Lower leg skin (tissue), 4 donors: Measurements from ENCODE around the gene TMEFF1. TPM values are rescaled to one million over a fixed set of nuclear protein-coding genes. Genes with fewer than 3 reads are reported as not detected.

Experiments used
- DNase-seq, 2 donors: peaks; one replicate each; pipeline ENCODE4 v3.0.0-alpha.2; 2019; ENCODE audit warnings: low spot score in 2 of 2
- H3K4me3 ChIP-seq: fragments of 200-600 bp; sonication (generic); 2 replicates; pipeline ENCODE4 v1.5.1; 2017; ENCODE audit warnings: mild to moderate bottlenecking, low read depth; ENCODE audit not compliant: poor library complexity, severe bottlenecking
- POLR2A ChIP-seq, 2 donors: fragments of 450-650 bp; IDR thresholded peaks; one replicate each; pipeline ENCODE4 v1.6.1; 2016 to 2017; ENCODE audit warnings: antibody characterized with exemption in 2 of 2, mild to moderate bottlenecking in 1 of 2, moderate library complexity in 1 of 2
- WGBS, 2 donors: methylation state at CpG; one replicate each; pipeline ENCODE4 v1.1.5; 2018; 5-methylcytosine and 5-hydroxymethylcytosine counted together
- intact Hi-C: fragments of 100-400 bp; cut with DNase I; formaldehyde crosslinking; loops from one replicate; pipeline ENCODE4 v1.15.0; 2023; ENCODE audit warnings: low total_unique reads
- total RNA-seq, 4 donors: library from RNA; depleted of rRNA; stranded (reverse); fragments of >200 nt; gene quantifications; one replicate each; pipeline ENCODE4 v1.1.0, GENCODE V29; 2016
- TF ChIP-seq, protein P1 (sequence below), 3 donors: fragments of 450-650 bp; IDR thresholded peaks; one replicate each; pipeline ENCODE4 v1.5.1; 2016; ENCODE audit warnings: antibody characterized with exemption in 3 of 3, mild to moderate bottlenecking in 3 of 3, moderate library complexity in 2 of 3

TMEFF1 gene
- total RNA-seq, 4 donors from 2014 or later, result not detected

DNA sequence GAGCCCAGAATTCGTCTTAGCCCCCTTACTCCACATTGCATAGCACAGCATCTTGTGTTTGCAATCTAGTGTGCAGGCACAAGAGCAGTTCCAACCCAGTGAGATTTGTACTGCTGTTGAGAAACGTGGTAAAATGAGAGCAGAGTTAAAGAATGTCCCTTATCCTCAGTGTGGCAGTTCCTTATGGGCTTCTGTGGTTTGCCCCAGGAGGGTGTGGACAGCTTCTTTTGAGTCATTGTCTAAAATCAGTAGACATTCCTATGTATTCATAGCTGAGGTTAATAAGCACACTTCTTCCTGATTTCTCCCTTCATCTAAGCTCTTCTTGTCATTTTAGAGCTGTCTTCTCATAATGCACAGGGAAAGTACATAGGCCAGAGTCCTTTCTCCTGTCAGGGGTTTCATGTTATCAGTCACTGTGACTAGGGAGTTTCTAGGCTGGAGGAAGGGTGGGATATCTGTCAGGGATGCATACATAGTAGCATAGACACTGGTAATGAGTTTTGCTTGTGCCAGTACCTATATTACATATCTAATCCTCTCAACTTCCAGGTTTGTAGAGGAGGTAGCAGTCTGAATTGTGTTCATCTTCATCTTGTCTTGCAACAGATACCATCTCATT, 102.9 kb downstream of the TMEFF1 start:
- no peak overlapping the region for H3K4me3 ChIP-seq
- intact Hi-C loops, result no loop called here
- 57 to 68% methylated on average over 2 of the region's 2 CpGs for WGBS, 2 donors
- no peak for DNase-seq
- TF ChIP-seq, protein P1, sequence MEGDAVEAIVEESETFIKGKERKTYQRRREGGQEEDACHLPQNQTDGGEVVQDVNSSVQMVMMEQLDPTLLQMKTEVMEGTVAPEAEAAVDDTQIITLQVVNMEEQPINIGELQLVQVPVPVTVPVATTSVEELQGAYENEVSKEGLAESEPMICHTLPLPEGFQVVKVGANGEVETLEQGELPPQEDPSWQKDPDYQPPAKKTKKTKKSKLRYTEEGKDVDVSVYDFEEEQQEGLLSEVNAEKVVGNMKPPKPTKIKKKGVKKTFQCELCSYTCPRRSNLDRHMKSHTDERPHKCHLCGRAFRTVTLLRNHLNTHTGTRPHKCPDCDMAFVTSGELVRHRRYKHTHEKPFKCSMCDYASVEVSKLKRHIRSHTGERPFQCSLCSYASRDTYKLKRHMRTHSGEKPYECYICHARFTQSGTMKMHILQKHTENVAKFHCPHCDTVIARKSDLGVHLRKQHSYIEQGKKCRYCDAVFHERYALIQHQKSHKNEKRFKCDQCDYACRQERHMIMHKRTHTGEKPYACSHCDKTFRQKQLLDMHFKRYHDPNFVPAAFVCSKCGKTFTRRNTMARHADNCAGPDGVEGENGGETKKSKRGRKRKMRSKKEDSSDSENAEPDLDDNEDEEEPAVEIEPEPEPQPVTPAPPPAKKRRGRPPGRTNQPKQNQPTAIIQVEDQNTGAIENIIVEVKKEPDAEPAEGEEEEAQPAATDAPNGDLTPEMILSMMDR (IDR thresholded peaks at IDR 0.05), result no peak
- TF ChIP-seq POLR2A (IDR thresholded peaks at IDR 0.05), result no peak

DNA sequence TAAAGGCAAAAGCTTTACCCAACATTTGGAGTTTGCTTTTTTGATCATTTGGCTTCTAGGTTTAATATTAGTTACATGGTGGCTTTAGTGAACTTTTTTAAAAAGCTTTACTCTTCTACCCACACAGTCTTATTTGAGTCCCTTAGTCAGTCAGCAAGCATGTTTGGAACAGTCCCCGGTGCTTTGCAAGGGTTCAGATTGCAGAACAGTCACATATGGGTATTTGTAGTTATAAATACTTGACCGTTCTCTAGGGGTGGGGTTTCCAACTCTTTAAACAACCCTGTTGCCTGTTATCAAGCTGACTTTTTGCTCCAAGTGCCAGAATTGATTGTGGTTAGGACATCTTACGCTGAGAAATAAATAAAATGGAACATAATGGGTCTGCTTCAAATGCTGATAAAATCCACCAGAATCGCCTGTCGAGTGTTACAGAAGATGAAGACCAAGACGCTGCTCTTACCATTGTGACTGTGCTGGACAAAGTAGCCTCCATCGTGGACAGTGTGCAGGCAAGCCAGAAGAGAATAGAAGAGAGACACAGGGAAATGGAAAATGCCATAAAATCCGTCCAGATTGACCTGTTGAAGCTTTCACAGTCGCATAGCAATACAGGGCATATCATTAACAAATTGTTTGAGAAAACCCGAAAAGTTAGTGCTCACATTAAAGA, 105.0 kb downstream of the TMEFF1 start, which contains the start of gene CAVIN4:
Gene CAVIN4, plus strand, starts transcription at position 304 of the 673 bp plus-strand sequence. Its CDS starts 65 bp downstream, at position 369.
- intact Hi-C loops, result no loop called here
- 90 to 94% methylated on average over 10 of the region's 10 CpGs for WGBS, 2 donors
- no peak within 1 kb of the TSS for H3K4me3 ChIP-seq
- TF ChIP-seq POLR2A (IDR thresholded peaks at IDR 0.05), result no peak
- TF ChIP-seq, protein P1 (IDR thresholded peaks at IDR 0.05), result no peak
- no peak for DNase-seq

DNA sequence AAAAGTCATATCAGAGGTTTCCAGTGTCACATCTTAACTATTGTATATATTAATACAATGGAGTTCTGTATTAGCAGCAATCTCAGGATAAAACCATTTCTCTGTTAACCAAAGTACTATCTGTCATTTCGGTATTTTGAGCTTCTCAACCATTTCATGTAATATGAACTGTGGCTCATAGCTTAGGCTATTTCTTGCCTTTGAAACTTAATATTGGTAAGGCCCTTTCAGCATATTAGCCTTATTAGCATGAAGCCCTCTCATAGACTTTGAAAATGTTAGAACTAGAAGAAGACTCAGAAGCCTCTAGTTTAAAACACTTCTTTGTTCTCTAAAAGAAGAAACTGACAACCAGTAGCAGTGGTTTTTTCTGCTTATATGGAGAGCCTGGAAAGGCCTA, 105.7 kb downstream of the TMEFF1 start:
- intact Hi-C loops, result no loop called here
- no peak overlapping the region for H3K4me3 ChIP-seq
- no peak for TF ChIP-seq POLR2A (IDR thresholded peaks at IDR 0.05)
- DNase-seq, result no peak
- WGBS, 2 donors, result 92 to 94% methylated on average over 1 of the region's 1 CpG

DNA sequence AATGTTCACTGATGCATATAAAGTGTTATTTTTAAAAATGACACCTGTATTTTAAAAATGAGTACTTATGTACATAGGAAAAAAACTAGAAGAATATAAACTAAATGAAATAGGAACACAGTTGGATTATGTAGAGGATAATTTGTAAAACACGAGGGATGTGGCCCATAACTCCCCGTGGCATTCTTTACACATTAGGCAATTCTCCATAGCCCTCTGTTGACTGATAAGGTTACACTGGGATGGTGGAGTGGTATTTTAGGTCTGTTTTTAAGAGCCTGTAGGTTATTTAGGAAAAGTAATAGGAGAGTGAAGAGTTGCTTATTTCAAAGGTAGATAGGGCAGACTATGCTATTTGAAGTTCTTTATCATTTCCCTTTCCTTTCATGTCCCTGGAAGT, 106.7 kb downstream of the TMEFF1 start:
- no peak overlapping the region for H3K4me3 ChIP-seq
- TF ChIP-seq, protein P1 (IDR thresholded peaks at IDR 0.05), result no peak
- no peak for TF ChIP-seq POLR2A (IDR thresholded peaks at IDR 0.05)
- 80 to 83% methylated on average over 2 of the region's 2 CpGs for WGBS, 2 donors
- intact Hi-C loops, result no loop called here
- DNase-seq, result no peak

DNA sequence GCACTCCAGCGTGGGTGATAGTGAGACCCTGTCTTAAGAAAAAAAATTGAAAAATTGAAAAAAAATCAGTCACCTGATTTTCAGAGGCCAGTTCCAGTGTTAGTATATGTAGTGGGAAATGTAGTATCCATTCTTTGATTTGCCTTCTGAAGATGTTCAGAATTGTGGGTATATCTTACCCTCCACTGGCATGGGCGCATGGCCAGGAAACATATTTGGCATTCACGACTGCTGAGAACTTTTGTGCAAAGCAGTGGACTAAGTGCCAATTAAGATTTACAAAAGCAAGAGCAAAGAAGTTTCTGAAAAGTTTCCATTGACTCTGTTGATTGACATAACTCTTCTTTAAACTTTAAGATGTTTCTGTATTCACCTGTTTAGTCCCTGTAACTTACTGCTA, 107.3 kb downstream of the TMEFF1 start:
- TF ChIP-seq POLR2A (IDR thresholded peaks at IDR 0.05), result no peak
- TF ChIP-seq, protein P1 (IDR thresholded peaks at IDR 0.05), result no peak
- intact Hi-C loops, result no loop called here
- WGBS, 2 donors, result 69% methylated on average over 3 of the region's 3 CpGs
- H3K4me3 ChIP-seq, result no peak overlapping the region
- no peak for DNase-seq

DNA sequence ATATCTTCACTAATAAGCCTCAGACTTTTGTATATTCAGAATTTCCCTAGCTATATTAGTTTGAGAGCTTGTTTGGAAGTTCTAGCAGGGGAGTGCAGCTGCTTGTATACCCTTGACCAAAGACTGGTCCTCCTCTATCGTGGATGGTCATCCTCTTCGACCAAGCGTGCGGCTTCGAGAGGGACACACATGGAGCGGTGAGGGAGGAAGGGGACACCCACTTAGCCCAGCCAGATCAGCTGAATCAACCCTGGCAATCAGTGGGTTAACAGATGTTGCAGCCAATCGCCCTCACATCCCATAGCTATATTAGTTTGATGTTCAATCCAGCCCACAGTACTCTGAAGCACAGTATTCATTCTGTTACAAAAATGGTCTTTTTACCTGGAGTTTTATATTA, 108.1 kb downstream of the TMEFF1 start:
- 93 to 96% methylated on average over 7 of the region's 7 CpGs for WGBS, 2 donors
- no peak overlapping the region for H3K4me3 ChIP-seq
- TF ChIP-seq, protein P1 (IDR thresholded peaks at IDR 0.05), result no peak
- no peak for TF ChIP-seq POLR2A (IDR thresholded peaks at IDR 0.05)
- intact Hi-C loops, result no loop called here
- no peak for DNase-seq
